IMR-90 (cell line): ENCODE data around the gene RIMBP2. TPM values are rescaled to one million over a fixed set of nuclear protein-coding genes. Genes with fewer than 3 reads are reported as not detected.

ENCODE experiments used
- ATAC-seq: fragments of 200-7000 bp; cut with Tn5 transposase; 2 replicates; pipeline ENCODE4 v1.9.1; 2020; ENCODE audit warnings: low read depth, mild to moderate bottlenecking, moderate library complexity
- BruUV-seq: library from RNA; stranded (reverse); fragments of 400-500 nt; replicated peaks from 2 replicates; lab custom pipeline; 2021; lab: Mats Ljungman, UMichigan
- CTCF ChIA-PET: fragments of 300-600 bp; formaldehyde crosslinking; extraction: SDS; loops from one replicate; lab custom pipeline; 2021; ENCODE audit warnings: antibody characterized with exemption; lab: Yijun Ruan, JAX
- POLR2A ChIA-PET: fragments of 300-600 bp; sonication (Branson Sonifier 250); formaldehyde crosslinking; loops from one replicate; lab custom pipeline; 2022; ENCODE audit warnings: antibody characterized with exemption; ENCODE audit not compliant: unreplicated experiment; lab: Charles Lee
- DNase-seq: peaks from one replicate; pipeline ENCODE4 v3.0.0; 2013
- H2AFZ ChIP-seq: replicated peaks from 2 replicates; pipeline ENCODE3; 2013; ENCODE audit warnings: low read length, mild to moderate bottlenecking; ENCODE audit not compliant: poor library complexity
- H2AK5ac ChIP-seq: 2 replicates; pipeline ENCODE4 v1.6.1; 2013; ENCODE audit warnings: low read depth, low read length, inconsistent platforms
- H2AK9ac ChIP-seq: replicated peaks from 2 replicates; pipeline ENCODE3; 2013; ENCODE audit warnings: mild to moderate bottlenecking, low read depth, low read length, moderate library complexity; ENCODE audit not compliant: poor library complexity
- H2BK120ac ChIP-seq: 2 replicates; pipeline ENCODE4 v1.6.1; 2013; ENCODE audit warnings: low read depth, low read length, inconsistent platforms
- H2BK15ac ChIP-seq: 3 replicates; pipeline ENCODE4 v1.6.1; 2013; ENCODE audit warnings: low read depth, low read length, inconsistent platforms
- H2BK20ac ChIP-seq: 2 replicates; pipeline ENCODE4 v1.6.1; 2013; ENCODE audit warnings: low read depth, mild to moderate bottlenecking, inconsistent platforms, low read length, moderate library complexity
- H2BK5ac ChIP-seq: 2 replicates; pipeline ENCODE4 v1.6.1; 2013; ENCODE audit warnings: mild to moderate bottlenecking, low read depth, low read length, inconsistent platforms; ENCODE audit not compliant: poor library complexity, severe bottlenecking
- H3K14ac ChIP-seq: replicated peaks from 2 replicates; pipeline ENCODE4 v1.6.1; 2013; ENCODE audit warnings: low read depth, low read length, inconsistent platforms
- H3K18ac ChIP-seq: 2 replicates; pipeline ENCODE4 v1.6.1; 2013; ENCODE audit warnings: low read depth, low read length, control low read depth
- H3K23ac ChIP-seq: 2 replicates; pipeline ENCODE4 v1.6.1; 2013; ENCODE audit warnings: low read depth, low read length, inconsistent platforms
- H3K27ac ChIP-seq: 2 replicates; pipeline ENCODE4 v1.5.1; 2013; ENCODE audit warnings: mild to moderate bottlenecking, control low read depth, low read length; ENCODE audit not compliant: insufficient read depth
- H3K27me3 ChIP-seq: 2 replicates; pipeline ENCODE4 v1.6.1; 2013; ENCODE audit warnings: low read length; ENCODE audit not compliant: control insufficient read depth, insufficient read depth
- H3K36me3 ChIP-seq: 2 replicates; pipeline ENCODE4 v1.6.1; 2013; ENCODE audit warnings: low read length, mixed read lengths; ENCODE audit not compliant: control insufficient read depth, insufficient read depth
- H3K4ac ChIP-seq: 2 replicates; pipeline ENCODE4 v1.6.1; 2013; ENCODE audit warnings: low read depth, low read length, inconsistent platforms
- H3K4me1 ChIP-seq: 2 replicates; pipeline ENCODE4 v1.6.1; 2013; ENCODE audit warnings: low read length, mixed read lengths; ENCODE audit not compliant: control insufficient read depth, insufficient read depth
- H3K4me2 ChIP-seq: 2 replicates; pipeline ENCODE4 v1.6.1; 2013; ENCODE audit warnings: low read depth, mild to moderate bottlenecking, control low read depth, low read length, moderate library complexity
- H3K4me3 ChIP-seq: 2 replicates; pipeline ENCODE4 v1.5.1; 2013; ENCODE audit warnings: low read depth, mild to moderate bottlenecking, control low read depth, low read length, moderate library complexity; ENCODE audit not compliant: insufficient read depth
- H3K56ac ChIP-seq: 2 replicates; pipeline ENCODE4 v1.6.1; 2013; ENCODE audit warnings: low read length, inconsistent platforms; ENCODE audit not compliant: insufficient read depth; ENCODE audit errors: extremely low read depth
- H3K79me1 ChIP-seq, 2 experiments: 2 replicates each; pipeline ENCODE4 v1.6.1; 2013; ENCODE audit warnings: low read length in 2 of 2, inconsistent platforms in 1 of 2, low read depth in 1 of 2
- H3K9ac ChIP-seq: 2 replicates; pipeline ENCODE4 v1.6.1; 2013; ENCODE audit warnings: low read depth, low read length, control low read depth
- H3K9me1 ChIP-seq: 2 replicates; pipeline ENCODE4 v1.6.1; 2013; ENCODE audit warnings: low read length, inconsistent platforms; ENCODE audit not compliant: insufficient read depth
- H3K9me3 ChIP-seq: 2 replicates; pipeline ENCODE4 v1.6.1; 2013; ENCODE audit warnings: low read length; ENCODE audit not compliant: control insufficient read depth, insufficient read depth
- H4K20me1 ChIP-seq: 2 replicates; pipeline ENCODE4 v1.6.1; 2013; ENCODE audit warnings: low read length, inconsistent platforms; ENCODE audit not compliant: insufficient read depth
- H4K5ac ChIP-seq: 2 replicates; pipeline ENCODE4 v1.6.1; 2013; ENCODE audit warnings: mild to moderate bottlenecking, low read depth, low read length, control low read depth
- H4K8ac ChIP-seq, 2 experiments: 2 replicates each; pipeline ENCODE4 v1.6.1; 2013; ENCODE audit warnings: low read depth in 2 of 2, low read length in 2 of 2, control low read depth in 1 of 2, inconsistent platforms in 1 of 2
- H4K91ac ChIP-seq: 2 replicates; pipeline ENCODE4 v1.6.1; 2013; ENCODE audit warnings: low read depth, low read length, inconsistent platforms; ENCODE audit not compliant: insufficient read depth
- MAFK ChIP-seq: IDR thresholded peaks from 2 replicates; pipeline ENCODE4 v1.6.1; 2012; ENCODE audit warnings: low read depth, low read length, improper control_type of control experiment
- WGBS, 2 experiments: methylation state at CpG; one replicate each; pipeline versions ENCODE4 v1.1.5 to v1.1.7; 2013; ENCODE audit warnings: missing lambda C conversion rate in 2 of 2; ENCODE audit not compliant: insufficient read length in 1 of 2; ENCODE audit errors: extremely low coverage in 2 of 2; 5-methylcytosine and 5-hydroxymethylcytosine counted together
- dilution Hi-C: fragments of 300-500 bp; cut with HindIII; formaldehyde crosslinking; loops from one replicate; pipeline ENCODE4 v1.14.3; 2018; ENCODE audit warnings: low sequenced_read_pairs; ENCODE audit not compliant: unreplicated experiment
- in situ Hi-C: fragments of 300-500 bp; cut with MboI; formaldehyde crosslinking; loops from 3 replicates; pipeline ENCODE4 v1.14.3; 2019; ENCODE audit warnings: low sequenced_read_pairs, inconsistent platforms, mixed read lengths
- intact Hi-C: fragments of 100-400 bp; cut with micrococcal nuclease; formaldehyde crosslinking; loops from 2 replicates; pipeline ENCODE4 v1.10.0; 2022
- polyA plus RNA-seq, 3 experiments: library from polyadenylated mRNA; depleted of rRNA; stranded (reverse); fragments of >200 nt; gene quantifications; 2 replicates each; pipeline ENCODE4 v1.2.3, GENCODE V29; 2012; ENCODE audit warnings: low replicate concordance in 1 of 3
- total RNA-seq: library from RNA; depleted of rRNA; stranded (reverse); fragments of >200 nt; gene quantifications from 2 replicates; pipeline ENCODE4 v1.2.3, GENCODE V29; 2012

Gene RIMBP2
- total and polyA plus RNA-seq, 2 of the 4 experiments (the other 2 are of a cell fraction), result not detected

DNA sequence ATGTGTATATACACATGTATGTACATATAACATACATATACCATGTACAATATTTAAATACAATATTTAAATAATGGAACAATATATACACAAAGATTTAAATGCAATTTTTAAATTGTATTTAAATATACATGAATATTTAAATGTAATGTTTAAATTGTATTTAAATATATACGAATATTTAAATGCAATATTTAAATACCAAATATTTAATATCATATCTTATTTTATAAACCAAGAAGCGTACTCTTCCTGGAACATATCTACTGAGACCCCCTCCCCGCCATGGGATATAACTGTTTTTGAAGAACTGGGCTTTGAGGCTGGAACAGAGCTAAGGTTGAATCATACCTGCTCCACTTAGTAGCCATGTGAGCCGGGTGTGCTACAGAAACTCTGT is 29.8 kb upstream of the RIMBP2 start:
- Histone ChIP-seq H3K27ac (no peak overlapping the region), H3K36me3 (no peaks in the 10 kb centered on the region), H3K79me1 (no peaks in the 10 kb centered on the region), H3K14ac (no peak overlapping the region), H3K56ac (no peak overlapping the region), H2BK20ac (no peak overlapping the region), H4K20me1 (no peaks in the 10 kb centered on the region), H2BK5ac (no peak overlapping the region), H2BK15ac (no peak overlapping the region), H3K9ac (no peak overlapping the region), H4K5ac (no peak overlapping the region), H2AK9ac (no peak overlapping the region), H2AK5ac (no peak overlapping the region), H4K8ac (no peak overlapping the region), H2BK120ac (no peak overlapping the region), H3K9me3 (peaks cover 3% of the 10 kb centered on the region; the same call in 1 of the 2 replicates), H3K27me3 (no peaks in the 10 kb centered on the region), H3K4ac (no peak overlapping the region), H3K9me1 (no peaks in the 10 kb centered on the region), H3K4me1 (no peaks in the 10 kb centered on the region), H3K18ac (no peak overlapping the region), H3K4me2 (no peak overlapping the region), H3K23ac (no peak overlapping the region), H2AFZ (no peak overlapping the region), H3K4me3 (no peak overlapping the region), H4K91ac (no peak overlapping the region)
- DNase-seq (no peak), ATAC-seq (no peak)
- WGBS, 2 experiments, result no CpG with 5 or more reads among the region's 4 CpGs
- intact Hi-C loops, result no loop called here
- dilution Hi-C loops, result no loop called here
- in situ Hi-C loops, result loop anchor here (25.0 kb wide), 2 partner anchors 709 to 1959 kb away; no protein-coding TSS in a partner anchor
- POLR2A ChIA-PET, result no interaction called here
- CTCF ChIA-PET, result no interaction called here
- TF ChIP-seq MAFK, result no peak
- BruUV-seq, result no TSS peak
